Activated naive CD8-positive, alpha-beta T cell treated with anti-CD3 and anti-CD28 coated beads for 36 hours (primary cell): ENCODE measurements around the gene IRAK2. TPM values are rescaled to one million over a fixed set of nuclear protein-coding genes. Genes with fewer than 3 reads are reported as not detected.
A peak's percentile ranks its signal among the peaks of the same experiment; 100 is the strongest.
"Not testable (repeated sequence)": the region's sequence is repeated elsewhere in the genome, so short reads cannot be mapped to it uniquely, and the experiment has no call there.

Experiments
- DNase-seq: peaks from one replicate; pipeline ENCODE4 v3.0.0; 2021
- H3K27ac Mint-ChIP-seq: one replicate; pipeline ENCODE4 v1.8.0; 2022; ENCODE audit warnings: mild to moderate bottlenecking, moderate library complexity, mixed read lengths
- H3K27me3 Mint-ChIP-seq: one replicate; pipeline ENCODE4 v1.8.0; 2022; ENCODE audit warnings: mild to moderate bottlenecking, mixed read lengths
- H3K36me3 Mint-ChIP-seq: one replicate; pipeline ENCODE4 v1.8.0; 2021; ENCODE audit warnings: mild to moderate bottlenecking, mixed read lengths
- H3K4me1 Mint-ChIP-seq: one replicate; pipeline ENCODE4 v1.8.0; 2021; ENCODE audit warnings: mixed read lengths
- H3K4me3 Mint-ChIP-seq: one replicate; pipeline ENCODE4 v1.8.0; 2022; ENCODE audit warnings: mild to moderate bottlenecking, moderate library complexity, mixed read lengths
- H3K9me3 Mint-ChIP-seq: one replicate; pipeline ENCODE4 v1.8.0; 2022; ENCODE audit warnings: mixed read lengths
- total RNA-seq, 2 experiments: library from RNA; stranded (reverse); gene quantifications; one replicate each; pipeline ENCODE4 v1.2.3, GENCODE V29; 2021

Gene IRAK2, protein sequence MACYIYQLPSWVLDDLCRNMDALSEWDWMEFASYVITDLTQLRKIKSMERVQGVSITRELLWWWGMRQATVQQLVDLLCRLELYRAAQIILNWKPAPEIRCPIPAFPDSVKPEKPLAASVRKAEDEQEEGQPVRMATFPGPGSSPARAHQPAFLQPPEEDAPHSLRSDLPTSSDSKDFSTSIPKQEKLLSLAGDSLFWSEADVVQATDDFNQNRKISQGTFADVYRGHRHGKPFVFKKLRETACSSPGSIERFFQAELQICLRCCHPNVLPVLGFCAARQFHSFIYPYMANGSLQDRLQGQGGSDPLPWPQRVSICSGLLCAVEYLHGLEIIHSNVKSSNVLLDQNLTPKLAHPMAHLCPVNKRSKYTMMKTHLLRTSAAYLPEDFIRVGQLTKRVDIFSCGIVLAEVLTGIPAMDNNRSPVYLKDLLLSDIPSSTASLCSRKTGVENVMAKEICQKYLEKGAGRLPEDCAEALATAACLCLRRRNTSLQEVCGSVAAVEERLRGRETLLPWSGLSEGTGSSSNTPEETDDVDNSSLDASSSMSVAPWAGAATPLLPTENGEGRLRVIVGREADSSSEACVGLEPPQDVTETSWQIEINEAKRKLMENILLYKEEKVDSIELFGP
- 1 to 10 TPM; 2.6 to 3.1 TPM for total RNA-seq

DNA sequence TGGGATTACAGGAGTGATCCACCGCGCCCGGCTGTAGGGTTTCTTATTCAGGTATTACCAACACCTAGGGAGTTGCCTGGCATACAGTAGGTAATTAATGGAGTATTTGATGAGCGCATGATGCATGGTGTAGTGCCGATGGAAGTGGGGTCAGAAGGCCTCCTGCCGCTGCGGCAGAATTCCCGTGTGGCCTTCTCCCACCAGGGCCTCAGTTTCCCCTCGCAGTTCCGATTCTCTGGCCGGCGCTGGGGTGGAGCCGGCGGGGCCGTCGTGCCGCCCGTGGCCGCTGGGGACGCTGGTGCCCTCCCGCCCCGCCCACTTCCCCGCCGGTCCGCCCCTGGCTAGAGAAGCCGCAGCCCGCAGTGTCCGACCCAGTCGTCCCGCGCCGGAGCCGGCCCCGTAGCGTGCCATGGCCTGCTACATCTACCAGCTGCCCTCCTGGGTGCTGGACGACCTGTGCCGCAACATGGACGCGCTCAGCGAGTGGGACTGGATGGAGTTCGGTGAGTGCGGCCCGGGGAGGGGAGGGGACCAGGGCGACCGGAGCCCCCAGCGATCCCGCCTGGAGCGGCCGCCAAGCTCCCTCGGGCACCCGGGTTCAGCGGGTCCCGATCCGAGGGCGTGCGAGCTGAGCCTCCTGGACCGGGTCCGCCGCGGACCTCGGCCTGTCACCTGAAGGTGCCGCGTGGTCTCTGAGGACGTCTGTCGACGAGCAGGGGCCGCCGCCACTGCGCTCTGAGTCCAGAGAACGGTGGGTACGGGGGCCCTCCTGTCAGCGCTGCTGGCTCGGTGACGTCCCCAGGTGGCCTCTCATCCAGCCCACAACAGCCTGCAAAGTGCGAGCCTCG lies at the start of gene IRAK2:
Gene IRAK2, plus strand, starts transcription at position 374 of the 848 bp plus-strand sequence. Its CDS starts 36 bp downstream, at position 410.
- Mint-ChIP-seq H3K9me3 (peaks cover 10% of the 10 kb centered on the region), H3K4me3 (peak within 1 kb of the TSS; percentile 75), H3K4me1 (peaks cover 29% of the 10 kb centered on the region), H3K36me3 (peaks cover 13% of the 10 kb centered on the region), H3K27ac (no peak within 1 kb of the TSS), H3K27me3 (no peaks in the 10 kb centered on the region)
- DNase-seq: peak; percentile 69

- Mint-ChIP-seq H3K36me3 (peaks cover 12% of the 10 kb centered on the region), H3K9me3 (no peaks in the 10 kb centered on the region), H3K4me1 (peaks cover 25% of the 10 kb centered on the region), H3K27ac (peak within 1 kb of the TSS; percentile 91), H3K27me3 (no peaks in the 10 kb centered on the region), H3K4me3 (peak within 1 kb of the TSS; percentile 98)
- peak; percentile 92 for DNase-seq
These were observed 49.2 kb upstream of the IRAK2 start, which contains the start of gene BRK1 for GRCh38 chr3:10115326-10116137. TSS of gene BRK1 (plus strand) at chr3:10115675. CDS start at chr3:10115702, 27 bp downstream.

GRCh38 chr3:10116138-10116460 lies 48.6 kb upstream of the IRAK2 start:
- no peak for DNase-seq
- peaks cover 31% of the 10 kb centered on the region for H3K4me1 Mint-ChIP-seq
- H3K4me3 Mint-ChIP-seq: peak overlapping the region; percentile 98
- H3K36me3 Mint-ChIP-seq: peaks cover 17% of the 10 kb centered on the region
- no peaks in the 10 kb centered on the region for H3K9me3 Mint-ChIP-seq
- peak overlapping the region; percentile 91 for H3K27ac Mint-ChIP-seq
- no peaks in the 10 kb centered on the region for H3K27me3 Mint-ChIP-seq

DNA sequence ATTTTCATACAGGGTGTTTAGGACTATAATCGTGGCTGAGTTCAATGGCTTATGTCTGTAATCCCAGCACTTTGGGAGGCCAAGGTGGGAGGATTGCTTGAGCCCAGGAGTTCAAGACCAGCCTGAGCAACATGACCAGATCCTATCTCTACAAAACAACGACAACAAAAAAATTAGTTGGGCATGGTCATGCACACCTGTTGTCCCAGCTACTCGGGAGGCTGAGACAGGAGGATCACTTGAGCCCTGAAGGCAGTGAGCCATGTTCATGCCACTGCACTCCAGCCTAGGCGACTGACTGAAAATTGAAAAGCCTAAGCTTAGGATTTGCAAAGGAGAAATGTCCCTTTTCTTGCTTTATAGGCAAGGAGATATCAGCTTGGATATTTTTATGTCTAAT lies 47.8 kb upstream of the IRAK2 start:
- DNase-seq: no peak
- Mint-ChIP-seq H3K27ac (no peak overlapping the region), H3K27me3 (no peaks in the 10 kb centered on the region), H3K36me3 (peaks cover 17% of the 10 kb centered on the region), H3K4me1 (peaks cover 34% of the 10 kb centered on the region), H3K4me3 (peak overlapping the region; percentile 98), H3K9me3 (no peaks in the 10 kb centered on the region)

GRCh38 chr3:10119376-10119775 lies 45.3 kb upstream of the IRAK2 start:
- Mint-ChIP-seq H3K27ac (no peak overlapping the region), H3K4me3 (no peak overlapping the region), H3K36me3 (peaks cover 26% of the 10 kb centered on the region), H3K4me1 (peaks cover 46% of the 10 kb centered on the region), H3K27me3 (no peaks in the 10 kb centered on the region), H3K9me3 (no peaks in the 10 kb centered on the region)
- DNase-seq: no peak

DNA sequence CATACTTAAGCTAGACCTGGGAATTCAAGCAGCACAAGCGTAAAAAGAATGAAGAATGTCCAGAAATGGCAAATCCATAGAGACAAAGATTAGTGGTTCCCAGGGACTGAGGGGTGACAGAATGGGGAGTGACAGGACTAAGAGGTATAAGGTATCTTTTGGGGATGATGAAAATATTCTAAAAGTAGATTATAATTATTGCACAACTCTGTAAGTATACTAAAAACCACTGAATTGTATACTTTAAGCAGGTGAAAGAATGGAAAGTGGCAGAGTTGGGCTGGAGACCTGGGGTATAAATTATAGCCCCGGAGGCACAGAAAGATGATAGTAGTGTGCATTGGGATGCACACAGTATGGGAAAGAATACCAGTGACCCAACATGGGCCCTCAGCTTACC lies 43.7 kb upstream of the IRAK2 start:
- no peaks in the 10 kb centered on the region for H3K27me3 Mint-ChIP-seq
- peaks cover 31% of the 10 kb centered on the region for H3K36me3 Mint-ChIP-seq
- no peaks in the 10 kb centered on the region for H3K9me3 Mint-ChIP-seq
- H3K27ac Mint-ChIP-seq: peak overlapping the region; percentile 64
- no peak for DNase-seq
- H3K4me3 Mint-ChIP-seq: no peak overlapping the region
- H3K4me1 Mint-ChIP-seq: peaks cover 49% of the 10 kb centered on the region

GRCh38 chr3:10122724-10123123 lies 42.0 kb upstream of the IRAK2 start:
- DNase-seq: no peak
- Mint-ChIP-seq H3K27ac (peak overlapping the region; percentile 2), H3K9me3 (no peaks in the 10 kb centered on the region), H3K4me1 (peaks cover 40% of the 10 kb centered on the region), H3K4me3 (no peak overlapping the region), H3K27me3 (no peaks in the 10 kb centered on the region), H3K36me3 (peaks cover 39% of the 10 kb centered on the region)

GRCh38 chr3:10135872-10136271 lies 28.8 kb upstream of the IRAK2 start:
- DNase-seq: peak; percentile 8
- not testable (repeated sequence) for H3K27me3 Mint-ChIP-seq, H3K4me1 Mint-ChIP-seq, H3K9me3 Mint-ChIP-seq, H3K4me3 Mint-ChIP-seq, H3K27ac Mint-ChIP-seq, H3K36me3 Mint-ChIP-seq

GRCh38 chr3:10136426-10137005 lies 28.2 kb upstream of the IRAK2 start:
- Mint-ChIP-seq H3K4me1 (peaks cover 3% of the 10 kb centered on the region), H3K36me3 (no peaks in the 10 kb centered on the region), H3K27me3 (no peaks in the 10 kb centered on the region), H3K4me3 (no peak overlapping the region), H3K9me3 (no peaks in the 10 kb centered on the region), H3K27ac (no peak overlapping the region)
- DNase-seq: no peak

DNA sequence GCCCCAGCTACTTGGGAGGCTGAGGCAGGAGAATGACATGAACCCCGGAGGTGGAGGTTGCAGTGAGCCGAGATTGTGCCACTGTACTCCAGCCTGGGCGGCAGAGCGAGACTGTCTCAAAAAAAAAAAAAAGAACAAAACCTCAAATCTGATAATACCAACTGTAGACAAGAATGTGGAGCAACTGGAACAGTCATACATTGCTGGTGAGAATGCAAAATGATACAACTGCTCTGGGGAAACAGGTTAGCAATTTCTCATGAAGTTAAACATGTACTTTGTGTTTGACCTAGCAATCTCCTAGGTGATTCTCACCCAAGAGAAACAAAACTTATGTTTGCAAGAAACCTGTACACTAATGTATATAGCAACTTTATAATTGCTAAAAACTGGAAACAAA lies 27.5 kb upstream of the IRAK2 start:
- H3K27ac Mint-ChIP-seq: no peak overlapping the region
- no peak for DNase-seq
- peaks cover 3% of the 10 kb centered on the region for H3K4me1 Mint-ChIP-seq
- no peaks in the 10 kb centered on the region for H3K27me3 Mint-ChIP-seq
- H3K9me3 Mint-ChIP-seq: no peaks in the 10 kb centered on the region
- H3K36me3 Mint-ChIP-seq: no peaks in the 10 kb centered on the region
- H3K4me3 Mint-ChIP-seq: no peak overlapping the region

- Mint-ChIP-seq H3K27me3 (no peaks in the 10 kb centered on the region), H3K9me3 (peaks cover 2% of the 10 kb centered on the region), H3K36me3 (peaks cover 25% of the 10 kb centered on the region), H3K27ac (peak overlapping the region; percentile 85), H3K4me3 (peak overlapping the region; percentile 95), H3K4me1 (peaks cover 25% of the 10 kb centered on the region)
- DNase-seq: no peak
These were observed 23.6 kb upstream of the IRAK2 start for GRCh38 chr3:10140996-10141546.

GRCh38 chr3:10142707-10143560 lies 21.8 kb upstream of the IRAK2 start:
- Mint-ChIP-seq H3K27ac (peak overlapping the region; percentile 85), H3K27me3 (no peaks in the 10 kb centered on the region), H3K36me3 (peaks cover 25% of the 10 kb centered on the region), H3K9me3 (peaks cover 2% of the 10 kb centered on the region), H3K4me1 (peaks cover 34% of the 10 kb centered on the region), H3K4me3 (peak overlapping the region; percentile 95)
- DNase-seq: peak; percentile 7

- Mint-ChIP-seq H3K4me1 (peaks cover 37% of the 10 kb centered on the region), H3K27ac (no peak overlapping the region), H3K9me3 (peaks cover 2% of the 10 kb centered on the region), H3K4me3 (peak overlapping the region; percentile 56), H3K27me3 (no peaks in the 10 kb centered on the region), H3K36me3 (peaks cover 33% of the 10 kb centered on the region)
- DNase-seq: no peak
These were observed 19.0 kb upstream of the IRAK2 start for GRCh38 chr3:10145685-10146084.
